SK-N-SH treated with all-trans-retinoic acid at 6 μM for 48 hours (cell line): ENCODE measurements around the gene TWF2.

Experiments used
- ATAC-seq: fragments of 200-7000 bp; cut with Tn5 transposase; 3 replicates; pipeline ENCODE4 v1.9.1; 2020; ENCODE audit warnings: mild to moderate bottlenecking, moderate library complexity
- ARNTL ChIP-seq: fragments of 450-650 bp; formaldehyde crosslinking; IDR thresholded peaks from 2 replicates; pipeline ENCODE4 v1.5.0; 2020; ENCODE audit warnings: low read depth, mild to moderate bottlenecking, moderate library complexity, borderline replicate concordance
- BACH2 ChIP-seq: fragments of 250-450 bp; sonication (Bioruptor Pico); IDR thresholded peaks from 2 replicates; pipeline ENCODE4 v1.9.0; 2021; ENCODE audit warnings: mild to moderate bottlenecking, borderline replicate concordance
- CREB5 ChIP-seq: fragments of 250-450 bp; sonication (Bioruptor Pico); IDR thresholded peaks from 2 replicates; pipeline ENCODE4 v1.5.1; 2020; ENCODE audit warnings: low read depth, mild to moderate bottlenecking, moderate library complexity
- ESRRG ChIP-seq: fragments of 250-450 bp; sonication (Bioruptor Pico); IDR thresholded peaks from 2 replicates; pipeline ENCODE4 v1.6.1; 2021; ENCODE audit warnings: mild to moderate bottlenecking
- GLIS3 ChIP-seq: fragments of 250-450 bp; sonication (Bioruptor Pico); IDR thresholded peaks from 2 replicates; pipeline ENCODE4 v1.5.0; 2020; ENCODE audit warnings: mild to moderate bottlenecking, moderate library complexity
- ISL1 ChIP-seq: fragments of 250-450 bp; sonication (Bioruptor Pico); IDR thresholded peaks from 2 replicates; pipeline ENCODE4 v2.1.2; 2022; ENCODE audit warnings: mild to moderate bottlenecking, moderate library complexity
- OSR1 ChIP-seq: fragments of 250-450 bp; sonication (Bioruptor Pico); IDR thresholded peaks from 2 replicates; pipeline ENCODE4 v1.8.0; 2022; ENCODE audit warnings: moderate library complexity, mild to moderate bottlenecking, inconsistent platforms
- PPARA ChIP-seq: fragments of 250-450 bp; sonication (Bioruptor Pico); IDR thresholded peaks from 2 replicates; pipeline ENCODE4 v1.5.0; 2020; ENCODE audit warnings: mild to moderate bottlenecking, borderline replicate concordance
- RARB ChIP-seq: fragments of 250-450 bp; sonication (Bioruptor Pico); IDR thresholded peaks from 2 replicates; pipeline ENCODE4 v1.8.0; 2021; ENCODE audit warnings: mild to moderate bottlenecking, moderate library complexity
- SNAI2 ChIP-seq: fragments of 250-450 bp; sonication (Bioruptor Pico); IDR thresholded peaks from 2 replicates; pipeline ENCODE4 v1.5.0; 2020; ENCODE audit warnings: mild to moderate bottlenecking, moderate library complexity
- TCF4 ChIP-seq: fragments of 250-450 bp; sonication (Bioruptor Pico); IDR thresholded peaks from 2 replicates; pipeline ENCODE4 v1.8.0; 2021; ENCODE audit warnings: mild to moderate bottlenecking, moderate library complexity, borderline replicate concordance
- TSHZ2 ChIP-seq: fragments of 250-450 bp; sonication (Bioruptor Pico); IDR thresholded peaks from 2 replicates; pipeline ENCODE4 v1.5.0; 2020; ENCODE audit warnings: mild to moderate bottlenecking, moderate library complexity
- ZC3H10 ChIP-seq: fragments of 250-450 bp; sonication (Bioruptor Pico); IDR thresholded peaks from 2 replicates; pipeline ENCODE4 v1.5.1; 2021; ENCODE audit warnings: mild to moderate bottlenecking, moderate library complexity
- ZFP3 ChIP-seq: fragments of 250-450 bp; sonication (Bioruptor Pico); IDR thresholded peaks from 2 replicates; pipeline ENCODE4 v1.5.0; 2020; ENCODE audit warnings: mild to moderate bottlenecking, moderate library complexity
- ZFP30 ChIP-seq: fragments of 450-650 bp; formaldehyde crosslinking; IDR thresholded peaks from 2 replicates; pipeline ENCODE4 v1.5.0; 2022; ENCODE audit warnings: mild to moderate bottlenecking, moderate library complexity
- ZNF565 ChIP-seq: fragments of 450-650 bp; formaldehyde crosslinking; conservative IDR thresholded peaks from 2 replicates; pipeline ENCODE4 v1.5.0; 2020; ENCODE audit warnings: low read depth, mild to moderate bottlenecking, moderate library complexity
- ZNF70 ChIP-seq: fragments of 450-650 bp; formaldehyde crosslinking; IDR thresholded peaks from 2 replicates; pipeline ENCODE4 v1.5.0; 2020; ENCODE audit warnings: mild to moderate bottlenecking, moderate library complexity
- ZNF8 ChIP-seq: fragments of 450-650 bp; formaldehyde crosslinking; IDR thresholded peaks from 2 replicates; pipeline ENCODE4 v1.5.0; 2020; ENCODE audit warnings: mild to moderate bottlenecking, moderate library complexity
- TF ChIP-seq, protein P1 (sequence below): fragments of 250-450 bp; sonication (Bioruptor Pico); IDR thresholded peaks from 2 replicates; pipeline ENCODE4 v1.8.0; 2020; ENCODE audit warnings: mild to moderate bottlenecking, moderate library complexity, borderline replicate concordance
- TF ChIP-seq, protein P2 (sequence below): fragments of 250-450 bp; sonication (Bioruptor Pico); IDR thresholded peaks from 2 replicates; pipeline ENCODE4 v1.8.0; 2021; ENCODE audit warnings: low read depth, mild to moderate bottlenecking, moderate library complexity, borderline replicate concordance

Gene TWF2

GRCh38 chr3:52221563-52222318, 17.2 kb downstream of the TWF2 start:
- ATAC-seq: no peak
- TF ChIP-seq TSHZ2 (CRISPR knock-in tag) (no peak), ARNTL (CRISPR knock-in tag) (no peak), ESRRG (CRISPR knock-in tag) (no peak), TCF4 (no peak), SNAI2 (CRISPR knock-in tag) (no peak), ZNF565 (no peak), ZNF8 (CRISPR knock-in tag) (no peak), RARB (CRISPR knock-in tag) (no peak), ZFP30 (no peak), BACH2 (CRISPR knock-in tag) (no peak), ZFP3 (CRISPR knock-in tag) (no peak), OSR1 (CRISPR knock-in tag) (no peak), GLIS3 (CRISPR knock-in tag) (no peak), ZC3H10 (CRISPR knock-in tag) (no peak), PPARA (no peak)
- TF ChIP-seq, protein P1, sequence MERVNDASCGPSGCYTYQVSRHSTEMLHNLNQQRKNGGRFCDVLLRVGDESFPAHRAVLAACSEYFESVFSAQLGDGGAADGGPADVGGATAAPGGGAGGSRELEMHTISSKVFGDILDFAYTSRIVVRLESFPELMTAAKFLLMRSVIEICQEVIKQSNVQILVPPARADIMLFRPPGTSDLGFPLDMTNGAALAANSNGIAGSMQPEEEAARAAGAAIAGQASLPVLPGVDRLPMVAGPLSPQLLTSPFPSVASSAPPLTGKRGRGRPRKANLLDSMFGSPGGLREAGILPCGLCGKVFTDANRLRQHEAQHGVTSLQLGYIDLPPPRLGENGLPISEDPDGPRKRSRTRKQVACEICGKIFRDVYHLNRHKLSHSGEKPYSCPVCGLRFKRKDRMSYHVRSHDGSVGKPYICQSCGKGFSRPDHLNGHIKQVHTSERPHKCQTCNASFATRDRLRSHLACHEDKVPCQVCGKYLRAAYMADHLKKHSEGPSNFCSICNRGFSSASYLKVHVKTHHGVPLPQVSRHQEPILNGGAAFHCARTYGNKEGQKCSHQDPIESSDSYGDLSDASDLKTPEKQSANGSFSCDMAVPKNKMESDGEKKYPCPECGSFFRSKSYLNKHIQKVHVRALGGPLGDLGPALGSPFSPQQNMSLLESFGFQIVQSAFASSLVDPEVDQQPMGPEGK: no peak

DNA sequence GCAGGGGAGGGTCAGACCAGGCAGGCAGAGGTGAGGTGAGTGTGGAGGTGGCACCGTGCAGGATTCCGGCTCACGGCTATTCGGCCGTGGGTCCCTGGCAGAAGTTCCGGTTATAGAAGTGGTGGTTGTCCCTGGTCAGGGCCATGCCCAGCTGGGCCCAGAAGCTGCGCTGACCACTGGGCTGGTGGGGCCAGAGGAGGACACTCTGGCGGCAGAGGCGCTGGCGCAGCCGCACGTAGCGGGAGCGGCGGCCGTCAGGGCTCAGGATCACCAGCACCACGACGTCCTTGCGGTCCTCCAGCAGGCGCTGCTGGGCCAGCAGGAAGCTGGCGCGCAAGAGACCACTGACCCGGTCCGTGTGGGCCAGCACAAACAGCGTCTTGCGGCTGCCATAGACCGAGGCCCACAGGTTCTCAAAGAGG, 17.8 kb downstream of the TWF2 start:
- no peak for TF ChIP-seq CREB5 (CRISPR knock-in tag)
- TF ChIP-seq, protein P2, sequence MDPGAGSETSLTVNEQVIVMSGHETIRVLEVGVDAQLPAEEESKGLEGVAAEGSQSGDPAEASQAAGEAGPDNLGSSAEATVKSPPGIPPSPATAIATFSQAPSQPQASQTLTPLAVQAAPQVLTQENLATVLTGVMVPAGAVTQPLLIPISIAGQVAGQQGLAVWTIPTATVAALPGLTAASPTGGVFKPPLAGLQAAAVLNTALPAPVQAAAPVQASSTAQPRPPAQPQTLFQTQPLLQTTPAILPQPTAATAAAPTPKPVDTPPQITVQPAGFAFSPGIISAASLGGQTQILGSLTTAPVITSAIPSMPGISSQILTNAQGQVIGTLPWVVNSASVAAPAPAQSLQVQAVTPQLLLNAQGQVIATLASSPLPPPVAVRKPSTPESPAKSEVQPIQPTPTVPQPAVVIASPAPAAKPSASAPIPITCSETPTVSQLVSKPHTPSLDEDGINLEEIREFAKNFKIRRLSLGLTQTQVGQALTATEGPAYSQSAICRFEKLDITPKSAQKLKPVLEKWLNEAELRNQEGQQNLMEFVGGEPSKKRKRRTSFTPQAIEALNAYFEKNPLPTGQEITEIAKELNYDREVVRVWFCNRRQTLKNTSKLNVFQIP (CRISPR knock-in tag): no peak
- TF ChIP-seq ISL1: no peak
- TF ChIP-seq ZFP30: no peak
- TF ChIP-seq ZFP3 (CRISPR knock-in tag): no peak
- no peak for TF ChIP-seq BACH2 (CRISPR knock-in tag)
- no peak for TF ChIP-seq ZC3H10 (CRISPR knock-in tag)
- TF ChIP-seq, protein P1: no peak
- TF ChIP-seq, all 23 proteins: peak for 0
- ATAC-seq: no peak

- TF ChIP-seq ZNF70 (CRISPR knock-in tag): no peak
- TF ChIP-seq ZFP30: no peak
- ATAC-seq: peak; percentile 81
These were observed 18.5 kb downstream of the TWF2 start for GRCh38 chr3:52220380-52221026.
